ENCODE data around the gene GPR18.
A peak's percentile ranks its signal among the peaks of the same experiment; 100 is the strongest.

Gene GPR18

GRCh38 chr13:99206226-99206625, 52.0 kb downstream of the GPR18 start:
- Mint-ChIP-seq H3K36me3 (peaks cover 14% of the 10 kb centered on the region), H3K4me1 (ENCODE audit: low read depth) (peaks cover 80% of the 10 kb centered on the region), H3K27me3 (no peaks in the 10 kb centered on the region), H3K4me3 (peak overlapping the region; percentile 83), H3K9me3 (ENCODE audit: low read depth) (no peaks in the 10 kb centered on the region), H3K27ac (peak overlapping the region; percentile 66)

GRCh38 chr13:99205621-99206220, 52.5 kb downstream of the GPR18 start:
- H3K4me1 Mint-ChIP-seq (ENCODE audit: low read depth) = peaks cover 75% of the 10 kb centered on the region
- no peaks in the 10 kb centered on the region for H3K27me3 Mint-ChIP-seq
- peak overlapping the region; percentile 83 for H3K4me3 Mint-ChIP-seq
- H3K36me3 Mint-ChIP-seq = peaks cover 10% of the 10 kb centered on the region
- H3K9me3 Mint-ChIP-seq (ENCODE audit: low read depth) = no peaks in the 10 kb centered on the region
- peak overlapping the region; percentile 66 for H3K27ac Mint-ChIP-seq
